Thoracic aorta (tissue), 2 donors: ENCODE data around the gene LTO1. TPM values are rescaled to one million over a fixed set of nuclear protein-coding genes. Genes with fewer than 3 reads are reported as not detected.

ENCODE experiments used
- ATAC-seq: fragments of 150-250 bp; one replicate; pipeline ENCODE4 v1.8.0; 2017; ENCODE audit warnings: low read depth; ENCODE audit not compliant: insufficient number of reproducible peaks, low FRiP score
- DNase-seq: peaks from one replicate; pipeline ENCODE4 v3.0.0-alpha.2; 2020; ENCODE audit warnings: low spot score
- H3K27ac ChIP-seq, 2 donors: fragments of 200-600 bp; sonication (generic); 1 replicate in 1 of 2; 2 replicates in 1 of 2; pipeline ENCODE4 v1.5.1; 2016; ENCODE audit warnings: mild to moderate bottlenecking in 2 of 2, moderate library complexity in 2 of 2
- H3K27me3 ChIP-seq: fragments of 200-600 bp; sonication (generic); replicated peaks from 2 replicates; pipeline ENCODE4 v1.6.0; 2016; ENCODE audit warnings: mild to moderate bottlenecking; ENCODE audit not compliant: insufficient read depth
- H3K36me3 ChIP-seq: fragments of 200-600 bp; sonication (generic); one replicate; pipeline ENCODE4 v1.5.1; 2016
- H3K4me1 ChIP-seq, 2 donors: fragments of 200-600 bp; sonication (generic); 1 replicate in 1 of 2; 2 replicates in 1 of 2; pipeline versions ENCODE4 v1.5.1 to v1.6.0; 2016; ENCODE audit warnings: low read depth in 2 of 2, mild to moderate bottlenecking in 1 of 2; ENCODE audit not compliant: control insufficient read depth in 1 of 2
- H3K4me3 ChIP-seq: fragments of 200-600 bp; sonication (generic); 2 replicates; pipeline ENCODE4 v1.5.1; 2016; ENCODE audit warnings: mild to moderate bottlenecking
- H3K9me3 ChIP-seq: fragments of 200-600 bp; sonication (generic); 2 replicates; pipeline ENCODE4 v1.5.1; 2016
- CTCF ChIP-seq: fragments of 200-600 bp; sonication (generic); IDR thresholded peaks from one replicate; pipeline ENCODE4 v1.5.1; 2019; ENCODE audit warnings: antibody characterized with exemption
- total RNA-seq, 2 donors: library from RNA; depleted of rRNA; stranded (reverse); fragments of >200 nt; gene quantifications; one replicate each; pipeline versions ENCODE4 v1.1.0 to v1.2.3, GENCODE V29; 2016

LTO1 gene
- total RNA-seq, 2 donors from 2014 or later, result 23.6 to 43.5 TPM

GRCh38 chr11:69663326-69663725, 11.8 kb downstream of the LTO1 start:
- DNase-seq (no peak), ATAC-seq (no peak)
- Histone ChIP-seq H3K27ac (no peak overlapping the region), H3K36me3 (peaks cover 28% of the 10 kb centered on the region), H3K4me3 (no peak overlapping the region), H3K27me3 (no peaks in the 10 kb centered on the region), H3K4me1 (no peaks in the 10 kb centered on the region), H3K9me3 (no peaks in the 10 kb centered on the region)
- no peak for TF ChIP-seq CTCF

DNA sequence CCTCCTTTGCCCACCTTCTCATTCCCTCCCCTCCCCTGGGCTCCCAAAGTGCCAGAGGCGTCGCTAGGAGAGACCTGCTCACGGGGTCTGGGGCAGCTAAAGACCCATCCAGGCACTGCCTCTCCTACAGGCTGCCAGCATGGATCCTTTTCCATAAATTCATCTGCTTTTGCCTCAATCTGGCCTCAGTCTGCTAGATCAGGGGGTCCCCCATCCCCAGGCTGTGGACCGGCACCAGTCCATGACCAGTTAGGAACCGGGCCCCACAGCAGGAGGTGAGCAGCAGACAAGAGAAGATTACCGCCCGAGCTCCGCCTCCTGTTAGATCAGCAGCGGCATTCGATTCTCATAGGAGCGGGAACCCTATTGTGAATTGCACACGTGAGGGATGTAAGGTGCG, 12.3 kb downstream of the LTO1 start:
- Histone ChIP-seq H3K4me3 (no peak overlapping the region), H3K36me3 (peaks cover 26% of the 10 kb centered on the region), H3K27me3 (no peaks in the 10 kb centered on the region), H3K9me3 (no peaks in the 10 kb centered on the region), H3K27ac (no peak overlapping the region), H3K4me1 (no peaks in the 10 kb centered on the region)
- no peak for DNase-seq
- ATAC-seq, result no peak
- TF ChIP-seq CTCF, result no peak

DNA sequence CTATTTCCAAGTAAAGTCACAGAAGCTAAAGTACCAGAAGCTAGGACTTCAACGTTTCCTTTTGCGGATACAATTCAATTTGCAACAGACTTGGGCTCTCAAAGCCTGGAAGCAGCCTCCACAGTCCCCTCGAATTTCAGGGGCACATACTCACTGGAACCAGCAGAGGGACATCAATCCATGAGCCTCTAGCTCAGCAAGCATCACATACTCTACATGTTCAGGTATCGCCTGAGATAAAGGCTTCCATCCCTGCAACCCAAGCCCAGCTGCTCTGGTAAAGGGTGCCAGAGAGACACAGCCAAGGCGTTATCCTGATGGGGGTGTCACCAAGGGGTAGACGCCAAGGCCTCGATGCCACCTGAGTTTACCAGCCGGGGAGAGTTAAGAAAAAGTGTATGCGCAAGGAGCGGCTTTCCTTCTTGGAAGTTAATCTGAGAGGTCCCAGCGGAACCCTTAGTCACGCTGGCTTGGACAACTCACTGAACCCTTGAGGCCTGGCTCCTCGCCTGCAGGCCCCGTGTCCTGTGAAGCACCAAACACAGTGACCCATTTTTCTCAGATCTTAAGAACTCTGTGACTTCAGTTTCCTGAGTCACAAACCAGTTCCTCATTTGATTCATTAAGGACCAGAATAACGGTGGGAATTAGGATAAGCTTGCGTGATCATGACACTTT, 13.0 kb downstream of the LTO1 start:
- DNase-seq (no peak), ATAC-seq (no peak)
- Histone ChIP-seq H3K36me3 (peaks cover 20% of the 10 kb centered on the region), H3K27ac (no peak overlapping the region), H3K27me3 (no peaks in the 10 kb centered on the region), H3K4me3 (no peak overlapping the region), H3K4me1 (no peaks in the 10 kb centered on the region), H3K9me3 (no peaks in the 10 kb centered on the region)
- TF ChIP-seq CTCF, result no peak

DNA sequence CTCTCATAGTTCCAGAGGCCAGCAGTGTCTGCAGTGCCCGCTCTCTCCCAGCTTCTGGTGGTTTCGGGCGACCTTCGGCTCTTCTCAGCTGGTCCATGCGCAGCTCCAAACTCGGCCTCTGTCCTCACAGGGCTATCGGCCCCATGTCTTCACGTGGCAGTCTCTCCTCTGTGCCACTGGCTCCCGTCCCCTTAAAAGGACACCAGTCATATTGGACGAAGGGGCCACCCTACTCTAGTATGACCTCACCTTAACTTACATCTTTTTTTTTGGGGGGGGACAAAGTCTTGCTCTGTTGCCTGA, 13.8 kb downstream of the LTO1 start:
- H3K9me3 ChIP-seq, result no peaks in the 10 kb centered on the region
- no peak overlapping the region for H3K27ac ChIP-seq
- TF ChIP-seq CTCF, result no peak
- no peaks in the 10 kb centered on the region for H3K4me1 ChIP-seq
- DNase-seq (no peak), ATAC-seq (no peak)
- H3K27me3 ChIP-seq, result no peaks in the 10 kb centered on the region
- no peak overlapping the region for H3K4me3 ChIP-seq
- H3K36me3 ChIP-seq, result peaks cover 14% of the 10 kb centered on the region

- no peak for TF ChIP-seq CTCF
- DNase-seq, result no peak
These were observed 15.1 kb downstream of the LTO1 start for GRCh38 chr11:69660001-69660500.

More at GRCh38 chr11:69660001-69660500, 15.1 kb downstream of the LTO1 start:
- H3K27ac ChIP-seq, result no peak overlapping the region
- no peak overlapping the region for H3K4me3 ChIP-seq
- peaks cover 12% of the 10 kb centered on the region for H3K36me3 ChIP-seq
- no peaks in the 10 kb centered on the region for H3K4me1 ChIP-seq
- H3K9me3 ChIP-seq, result no peaks in the 10 kb centered on the region
- H3K27me3 ChIP-seq, result no peaks in the 10 kb centered on the region
- no peak for ATAC-seq
